Measurements from ENCODE around the gene ANXA6. TPM values are rescaled to one million over a fixed set of nuclear protein-coding genes. Genes with fewer than 3 reads are reported as not detected.

The ANXA6 gene
- total RNA-seq, 3 donors from 2014 or later (not counting 1 experiment from before 2014, with no cell fraction given) = 504 to 629 (median 535) TPM

DNA sequence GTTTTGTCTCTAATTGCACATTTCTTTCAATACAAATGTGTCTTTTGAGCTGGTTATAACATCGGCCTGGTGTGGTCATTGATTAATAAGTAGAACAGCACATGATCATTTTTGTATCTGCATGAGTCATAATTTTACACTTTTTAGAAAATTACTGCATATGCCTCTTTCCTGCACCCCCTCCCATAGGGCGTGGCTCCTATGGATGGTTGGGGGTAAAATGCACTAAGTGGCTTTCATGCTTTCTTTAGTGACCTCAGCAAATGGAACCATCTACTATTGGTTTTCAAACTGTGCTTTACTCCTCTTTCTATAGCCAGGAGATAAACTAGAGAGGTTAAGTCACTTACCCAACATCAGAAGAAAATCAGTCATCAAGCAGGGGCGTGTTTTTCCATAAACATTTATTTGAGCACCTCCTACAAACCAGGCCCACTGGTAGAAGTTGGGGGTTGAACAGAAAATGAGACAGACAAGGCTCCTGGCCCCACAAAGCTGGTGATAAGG, 3.8 kb downstream of the ANXA6 start:
- H3K36me3 ChIP-seq (ENCODE audit: control insufficient read depth, insufficient read depth, low read length) = peaks cover 4% of the 10 kb centered on the region
- peak overlapping the region; percentile 79 for H3K27ac ChIP-seq (ENCODE audit: low read length)
- WGBS (ENCODE audit: insufficient coverage) = no CpG with 5 or more reads among the region's 3 CpGs
- no peaks in the 10 kb centered on the region for H3K27me3 Mint-ChIP-seq (ENCODE audit: low read depth in 2 of 2)
- H3K9me3 Mint-ChIP-seq = no peaks in the 10 kb centered on the region
- peaks cover 89 to 97% of the 10 kb centered on the region in 2 donors for H3K4me1 Mint-ChIP-seq
- H3K4me1 ChIP-seq (ENCODE audit: control insufficient read depth, insufficient read depth, low read length) = peaks cover 92% of the 10 kb centered on the region
- H3K9me3 ChIP-seq (ENCODE audit: control insufficient read depth, insufficient read depth, low read length) = no peaks in the 10 kb centered on the region
- ATAC-seq (no peak), DNase-seq (no peak)
- H3K36me3 Mint-ChIP-seq = no peaks in the 10 kb centered on the region
- intact Hi-C loops (cut with micrococcal nuclease) = loop anchor here (10.0 kb wide), 1 partner anchor 61 kb away; no protein-coding TSS in a partner anchor
- H3K4me3 ChIP-seq (ENCODE audit: low read length) = no peak overlapping the region
- TF ChIP-seq, protein P1, sequence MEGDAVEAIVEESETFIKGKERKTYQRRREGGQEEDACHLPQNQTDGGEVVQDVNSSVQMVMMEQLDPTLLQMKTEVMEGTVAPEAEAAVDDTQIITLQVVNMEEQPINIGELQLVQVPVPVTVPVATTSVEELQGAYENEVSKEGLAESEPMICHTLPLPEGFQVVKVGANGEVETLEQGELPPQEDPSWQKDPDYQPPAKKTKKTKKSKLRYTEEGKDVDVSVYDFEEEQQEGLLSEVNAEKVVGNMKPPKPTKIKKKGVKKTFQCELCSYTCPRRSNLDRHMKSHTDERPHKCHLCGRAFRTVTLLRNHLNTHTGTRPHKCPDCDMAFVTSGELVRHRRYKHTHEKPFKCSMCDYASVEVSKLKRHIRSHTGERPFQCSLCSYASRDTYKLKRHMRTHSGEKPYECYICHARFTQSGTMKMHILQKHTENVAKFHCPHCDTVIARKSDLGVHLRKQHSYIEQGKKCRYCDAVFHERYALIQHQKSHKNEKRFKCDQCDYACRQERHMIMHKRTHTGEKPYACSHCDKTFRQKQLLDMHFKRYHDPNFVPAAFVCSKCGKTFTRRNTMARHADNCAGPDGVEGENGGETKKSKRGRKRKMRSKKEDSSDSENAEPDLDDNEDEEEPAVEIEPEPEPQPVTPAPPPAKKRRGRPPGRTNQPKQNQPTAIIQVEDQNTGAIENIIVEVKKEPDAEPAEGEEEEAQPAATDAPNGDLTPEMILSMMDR (IDR thresholded peaks at IDR 0.05) = no peak
- no peaks in the 10 kb centered on the region for H3K27me3 ChIP-seq (ENCODE audit: control insufficient read depth, insufficient read depth, low read length)
- H3K27ac Mint-ChIP-seq = peak overlapping the region; percentile 80 to 95
- H3K4me3 Mint-ChIP-seq = peak overlapping the region; percentile 18

DNA sequence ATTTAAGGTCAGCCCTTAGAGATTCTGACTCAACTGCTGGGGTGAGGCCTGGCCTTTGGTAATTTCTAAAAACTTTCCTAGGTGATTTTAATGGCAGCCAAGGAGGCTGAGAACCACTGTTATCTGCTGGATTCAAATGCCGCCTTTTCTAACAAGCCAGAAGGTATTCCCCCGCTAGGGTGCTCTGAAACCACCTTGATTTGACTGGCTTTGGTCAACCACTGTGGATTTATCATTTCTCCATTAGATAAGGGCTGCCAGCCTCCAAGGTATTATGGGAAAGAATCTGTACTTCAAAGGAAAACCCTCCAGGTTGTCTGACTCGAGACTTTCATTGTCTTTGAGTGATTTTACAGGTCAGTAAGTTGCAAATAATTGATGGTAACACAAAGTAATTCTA, 4.3 kb downstream of the ANXA6 start:
- no peak overlapping the region for H3K4me3 ChIP-seq (ENCODE audit: low read length)
- H3K9me3 ChIP-seq (ENCODE audit: control insufficient read depth, insufficient read depth, low read length) = no peaks in the 10 kb centered on the region
- TF ChIP-seq, protein P1 (IDR thresholded peaks at IDR 0.05) = no peak
- peaks cover 89 to 97% of the 10 kb centered on the region in 2 donors for H3K4me1 Mint-ChIP-seq
- peak overlapping the region; percentile 80 to 95 for H3K27ac Mint-ChIP-seq
- no peak for ATAC-seq
- H3K27ac ChIP-seq (ENCODE audit: low read length) = peak overlapping the region; percentile 79
- peaks cover 92% of the 10 kb centered on the region for H3K4me1 ChIP-seq (ENCODE audit: control insufficient read depth, insufficient read depth, low read length)
- intact Hi-C loops (cut with micrococcal nuclease) = loop anchor here (10.0 kb wide), 1 partner anchor 62 kb away; no protein-coding TSS in a partner anchor
- no peaks in the 10 kb centered on the region for H3K27me3 ChIP-seq (ENCODE audit: control insufficient read depth, insufficient read depth, low read length)
- H3K4me3 Mint-ChIP-seq = peak overlapping the region; percentile 18
- no peaks in the 10 kb centered on the region for H3K9me3 Mint-ChIP-seq
- WGBS (ENCODE audit: insufficient coverage) = 86% methylated on average over 3 of the region's 3 CpGs
- no peaks in the 10 kb centered on the region for H3K36me3 Mint-ChIP-seq
- H3K27me3 Mint-ChIP-seq (ENCODE audit: low read depth in 2 of 2) = no peaks in the 10 kb centered on the region
- H3K36me3 ChIP-seq (ENCODE audit: control insufficient read depth, insufficient read depth, low read length) = peaks cover 4% of the 10 kb centered on the region
- no peak for DNase-seq

DNA sequence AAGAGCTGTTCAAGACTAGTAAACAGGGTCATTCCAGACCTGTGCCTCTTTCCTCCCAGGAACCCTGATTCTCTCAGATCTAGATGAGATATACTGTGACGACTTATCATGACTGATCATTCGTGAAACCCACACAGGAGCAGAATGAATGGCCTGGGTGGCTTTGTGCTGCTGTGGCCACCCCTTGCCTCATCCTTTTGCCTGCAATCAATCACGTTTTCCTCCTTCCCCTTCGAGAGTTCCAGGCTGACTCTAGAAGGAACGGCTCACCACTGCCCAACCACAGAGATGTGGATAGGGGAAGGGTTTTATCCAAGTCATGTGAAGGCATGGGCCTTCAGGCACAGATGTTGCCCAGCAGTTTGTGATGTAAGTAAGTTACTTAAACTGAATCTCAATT, 5.8 kb downstream of the ANXA6 start:
- TF ChIP-seq, protein P1 (IDR thresholded peaks at IDR 0.05) = no peak
- Histone ChIP-seq H3K9me3 (ENCODE audit: control insufficient read depth, insufficient read depth, low read length) (no peaks in the 10 kb centered on the region), H3K4me3 (ENCODE audit: low read length) (no peak overlapping the region), H3K36me3 (ENCODE audit: control insufficient read depth, insufficient read depth, low read length) (peaks cover 14% of the 10 kb centered on the region), H3K4me1 (ENCODE audit: control insufficient read depth, insufficient read depth, low read length) (peaks cover 98% of the 10 kb centered on the region), H3K27ac (ENCODE audit: low read length) (peak overlapping the region; percentile 79), H3K27me3 (ENCODE audit: control insufficient read depth, insufficient read depth, low read length) (no peaks in the 10 kb centered on the region)
- Mint-ChIP-seq H3K27ac (peak overlapping the region; percentile 80 to 95), H3K4me1 (peaks cover 95 to 99% of the 10 kb centered on the region in 2 donors), H3K4me3 (peak overlapping the region; percentile 77), H3K27me3 (ENCODE audit: low read depth in 2 of 2) (no peaks in the 10 kb centered on the region), H3K9me3 (no peaks in the 10 kb centered on the region), H3K36me3 (no peaks in the 10 kb centered on the region)
- ATAC-seq = peak in 1 of 3 donors; percentile 14
- WGBS (ENCODE audit: insufficient coverage) = 2% methylated on average over 2 of the region's 5 CpGs
- intact Hi-C loops (cut with micrococcal nuclease) = loop anchor here (10.0 kb wide), 1 partner anchor 63 kb away; no protein-coding TSS in a partner anchor
- peak in 1 of 2 donors; percentile 42 for DNase-seq

All from natural killer cell (primary cell).